HepG2 (cell line): ENCODE measurements around the gene IER2. TPM values are rescaled to one million over a fixed set of nuclear protein-coding genes. Genes with fewer than 3 reads are reported as not detected.

Experiments
- ATF4 ChIP-seq, 2 experiments: fragments of 450-650 bp in 1 of 2; sonication (generic) in 1 of 2; formaldehyde crosslinking; IDR thresholded peaks; 2 replicates each; pipeline versions ENCODE4 v1.5.0 to v1.8.0; 2020 to 2022; ENCODE audit warnings: mild to moderate bottlenecking in 1 of 2, missing genetic modification reagents in 1 of 2
- BRD4 ChIP-seq: sonication (generic); formaldehyde crosslinking; IDR thresholded peaks from 2 replicates; pipeline ENCODE4 v1.4.0; 2020; ENCODE audit warnings: missing genetic modification reagents
- FOXK2 ChIP-seq: fragments of 450-650 bp; IDR thresholded peaks from 2 replicates; pipeline ENCODE4 v1.6.1; 2016
- HDAC2 ChIP-seq: sonication (generic); formaldehyde crosslinking; IDR thresholded peaks from 2 replicates; pipeline ENCODE4 v1.4.0; 2020; ENCODE audit warnings: missing genetic modification reagents
- JDP2 ChIP-seq: sonication (generic); formaldehyde crosslinking; IDR thresholded peaks from 2 replicates; pipeline ENCODE4 v1.8.1; 2022; ENCODE audit warnings: missing genetic modification reagents, borderline replicate concordance
- KAT2B ChIP-seq: fragments of 150-350 bp; IDR thresholded peaks from 2 replicates; pipeline ENCODE4 v1.6.1; 2014; ENCODE audit warnings: low read depth, low read length, borderline replicate concordance
- KDM6A ChIP-seq: IDR thresholded peaks from 2 replicates; pipeline ENCODE4 v1.6.1; 2016; ENCODE audit warnings: low read depth
- KLF6 ChIP-seq: IDR thresholded peaks from 2 replicates; pipeline ENCODE4 v1.8.0; 2016; ENCODE audit warnings: missing biosample characterization, missing genetic modification reagents
- MAF1 ChIP-seq: sonication (generic); formaldehyde crosslinking; IDR thresholded peaks from 2 replicates; pipeline ENCODE4 v1.5.0; 2020; ENCODE audit warnings: missing genetic modification reagents, borderline replicate concordance
- MED13 ChIP-seq: sonication (generic); formaldehyde crosslinking; IDR thresholded peaks from 2 replicates; pipeline ENCODE4 v1.5.0; 2020; ENCODE audit warnings: missing genetic modification reagents
- NCOA2 ChIP-seq: sonication (generic); formaldehyde crosslinking; IDR thresholded peaks from 2 replicates; pipeline ENCODE4 v1.8.0; 2022; ENCODE audit warnings: inconsistent platforms
- NFE2L1 ChIP-seq: sonication (generic); formaldehyde crosslinking; IDR thresholded peaks from 2 replicates; pipeline ENCODE4 v1.4.0; 2020; ENCODE audit warnings: missing genetic modification reagents, mild to moderate bottlenecking, borderline replicate concordance
- POLR2AphosphoS5 ChIP-seq: IDR thresholded peaks from 2 replicates; pipeline ENCODE4 v1.6.1; 2012; ENCODE audit warnings: low read depth, low read length
- RORA ChIP-seq: sonication (generic); formaldehyde crosslinking; IDR thresholded peaks from 2 replicates; pipeline ENCODE4 v1.5.0; 2020; ENCODE audit warnings: mild to moderate bottlenecking, missing genetic modification reagents, moderate library complexity
- SETDB1 ChIP-seq: sonication (generic); formaldehyde crosslinking; IDR thresholded peaks from 2 replicates; pipeline ENCODE4 v1.5.1; 2020; ENCODE audit warnings: missing genetic modification reagents, mild to moderate bottlenecking, borderline replicate concordance
- SNAI1 ChIP-seq: sonication (generic); formaldehyde crosslinking; IDR thresholded peaks from 2 replicates; pipeline ENCODE4 v1.5.0; 2020; ENCODE audit warnings: mild to moderate bottlenecking, missing genetic modification reagents, borderline replicate concordance
- TEAD3 ChIP-seq: optimal IDR thresholded peaks from 2 replicates; pipeline ENCODE3; 2016; ENCODE audit warnings: borderline replicate concordance
- XRCC5 ChIP-seq: fragments of 200-400 bp; formaldehyde crosslinking; optimal IDR thresholded peaks from 2 replicates; pipeline ENCODE3; 2017; ENCODE audit warnings: mild to moderate bottlenecking, low read length
- ZBTB26 ChIP-seq: IDR thresholded peaks from 2 replicates; pipeline ENCODE4 v1.6.1; 2016; ENCODE audit warnings: missing compliant biosample characterization, missing genetic modification reagents, borderline replicate concordance
- ZFP37 ChIP-seq: sonication (generic); formaldehyde crosslinking; IDR thresholded peaks from 2 replicates; pipeline ENCODE4 v1.4.0; 2020; ENCODE audit warnings: missing genetic modification reagents, borderline replicate concordance
- ZNF484 ChIP-seq: sonication (generic); formaldehyde crosslinking; IDR thresholded peaks from 2 replicates; pipeline ENCODE4 v1.5.1; 2020; ENCODE audit warnings: mild to moderate bottlenecking, low read depth, missing genetic modification reagents, borderline replicate concordance
- ZNF496 ChIP-seq: sonication (generic); formaldehyde crosslinking; IDR thresholded peaks from 2 replicates; pipeline ENCODE4 v1.8.1; 2023; ENCODE audit warnings: mild to moderate bottlenecking, moderate library complexity, missing genetic modification reagents; ENCODE audit not compliant: insufficient replicate concordance
- ZNF563 ChIP-seq: sonication (generic); formaldehyde crosslinking; IDR thresholded peaks from 2 replicates; pipeline ENCODE4 v1.8.0; 2022; ENCODE audit warnings: mild to moderate bottlenecking, moderate library complexity, missing genetic modification reagents
- ZNF564 ChIP-seq: sonication (generic); formaldehyde crosslinking; IDR thresholded peaks from 2 replicates; pipeline ENCODE4 v1.8.1; 2023; ENCODE audit warnings: mild to moderate bottlenecking, missing genetic modification reagents
- ZNF569 ChIP-seq: sonication (generic); formaldehyde crosslinking; IDR thresholded peaks from 2 replicates; pipeline ENCODE4 v1.5.0; 2020; ENCODE audit warnings: mild to moderate bottlenecking, missing genetic modification reagents, moderate library complexity, borderline replicate concordance
- ZNF720 ChIP-seq: sonication (generic); formaldehyde crosslinking; IDR thresholded peaks from 2 replicates; pipeline ENCODE4 v1.4.0; 2020; ENCODE audit warnings: missing genetic modification reagents
- ZNF724P ChIP-seq: sonication (generic); formaldehyde crosslinking; IDR thresholded peaks from 2 replicates; pipeline ENCODE4 v1.8.0; 2022; ENCODE audit warnings: missing genetic modification reagents, borderline replicate concordance
- ZNF766 ChIP-seq: sonication (generic); formaldehyde crosslinking; IDR thresholded peaks from 2 replicates; pipeline ENCODE4 v1.5.0; 2020; ENCODE audit warnings: missing genetic modification reagents, borderline replicate concordance
- ZSCAN22 ChIP-seq: sonication (generic); formaldehyde crosslinking; IDR thresholded peaks from 2 replicates; pipeline ENCODE4 v1.4.0; 2020; ENCODE audit warnings: mild to moderate bottlenecking, missing genetic modification reagents
- ZSCAN9 ChIP-seq: IDR thresholded peaks from 2 replicates; pipeline ENCODE4 v1.6.1; 2016; ENCODE audit warnings: borderline replicate concordance
- polyA plus RNA-seq, 8 experiments: library from polyadenylated mRNA; depleted of rRNA in 3 of 8; stranded (reverse) in 7 of 8; unstranded in 1 of 8; fragments of >200 nt; fragmentation: Illumina TruSeq in 4 of 8; extraction: Trizol in 4 of 8; gene quantifications; 2 replicates each; pipeline versions ENCODE4 v1.2.1 to v1.2.3, GENCODE V29; 2011 to 2016; ENCODE audit warnings: low read depth in 4 of 8, missing spikeins in 1 of 8, mixed read lengths in 1 of 8; ENCODE audit not compliant: insufficient read depth in 1 of 8
- total RNA-seq, 5 experiments: library from RNA; depleted of rRNA; stranded (reverse); fragments of >200 nt; fragmentation: Illumina TruSeq; extraction: Trizol; gene quantifications; 2 replicates each; pipeline ENCODE4 v1.2.3, GENCODE V29; 2016; ENCODE audit warnings: low read depth in 1 of 5

The IER2 gene
- total and polyA plus RNA-seq, 2 of the 13 experiments (the other 11 are each of a cell fraction or from before 2014, with no cell fraction given) = 10.1 to 14.3 TPM

- TF ChIP-seq KAT2B (no peak), RORA (CRISPR knock-in tag) (no peak), JDP2 (CRISPR knock-in tag) (no peak), ZNF766 (0 out of 2 replicates have a peak, but pooled peaks have one; percentile 36), KDM6A (CRISPR knock-in tag) (peak; percentile 65), ZNF724P (CRISPR knock-in tag) (0 out of 2 replicates have a peak, but pooled peaks have one; percentile 32), POLR2AphosphoS5 (peak; percentile 74), SNAI1 (no peak), BRD4 (CRISPR knock-in tag) (peak; percentile 86; the same call in 1 of the 2 replicates), ZFP37 (CRISPR knock-in tag) (0 out of 2 replicates have a peak, but pooled peaks have one; percentile 34), TEAD3 (peak; percentile 44), XRCC5 (peak; percentile 92), MED13 (CRISPR knock-in tag) (peak; percentile 84), MAF1 (CRISPR knock-in tag) (no peak), ZSCAN22 (CRISPR knock-in tag) (no peak), ZNF563 (CRISPR knock-in tag) (0 out of 2 replicates have a peak, but pooled peaks have one; percentile 33), ZBTB26 (CRISPR knock-in tag) (no peak), FOXK2 (no peak), HDAC2 (CRISPR knock-in tag) (peak; percentile 93), NFE2L1 (CRISPR knock-in tag) (no peak), NCOA2 (CRISPR knock-in tag) (peak; percentile 86), ZNF720 (no peak), ZNF484 (no peak), KLF6 (no peak; the same call in 1 of the 2 replicates), ZNF496 (CRISPR knock-in tag) (no peak), SETDB1 (CRISPR knock-in tag) (no peak), ZNF564 (CRISPR knock-in tag) (peak; percentile 63; the same call in 1 of the 2 replicates), ATF4 (CRISPR knock-in tag; IDR thresholded peaks at IDR 0.05) (peak in 1 of 2 experiments; percentile 51; a peak in 1 of 4 replicates), ZSCAN9 (peak; percentile 63; the same call in 1 of the 2 replicates), ZNF569 (CRISPR knock-in tag) (no peak)
Measured at GRCh38 chr19:13164343-13165161, 14.3 kb downstream of the IER2 start (continued).
